Hepatocyte (in vitro differentiated cells): ENCODE measurements around the gene NCAM1. TPM values are rescaled to one million over a fixed set of nuclear protein-coding genes. Genes with fewer than 3 reads are reported as not detected.

Experiments
- DNase-seq: peaks from one replicate; pipeline ENCODE4 v3.0.0-alpha.2; 2016; ENCODE audit warnings: low spot score
- H2AFZ ChIP-seq: fragments of 200-600 bp; sonication (generic); 2 replicates; pipeline ENCODE4 v1.6.0; 2016; ENCODE audit warnings: antibody characterized with exemption, mild to moderate bottlenecking
- H3K27ac ChIP-seq: fragments of 200-600 bp; sonication (generic); 2 replicates; pipeline ENCODE4 v1.5.1; 2016; ENCODE audit warnings: mild to moderate bottlenecking
- H3K27me3 ChIP-seq: fragments of 200-600 bp; sonication (generic); 2 replicates; pipeline ENCODE4 v1.6.1; 2016
- H3K36me3 ChIP-seq: fragments of 200-600 bp; sonication (generic); replicated peaks from 2 replicates; pipeline ENCODE4 v1.5.1; 2016; ENCODE audit warnings: low read depth; ENCODE audit not compliant: insufficient read depth
- H3K4me1 ChIP-seq: fragments of 200-600 bp; sonication (generic); 2 replicates; pipeline ENCODE4 v1.5.1; 2016; ENCODE audit warnings: mild to moderate bottlenecking, moderate library complexity; ENCODE audit not compliant: insufficient read depth
- H3K4me2 ChIP-seq: fragments of 200-600 bp; sonication (generic); 2 replicates; pipeline ENCODE4 v1.6.0; 2016
- H3K4me3 ChIP-seq: fragments of 200-600 bp; sonication (generic); 2 replicates; pipeline ENCODE4 v1.5.1; 2016; ENCODE audit warnings: mild to moderate bottlenecking
- H3K79me2 ChIP-seq: fragments of 200-600 bp; sonication (generic); 2 replicates; pipeline ENCODE4 v1.6.0; 2017; ENCODE audit warnings: mild to moderate bottlenecking
- H3K9me2 ChIP-seq: fragments of 200-600 bp; sonication (generic); replicated peaks from 2 replicates; pipeline ENCODE4 v1.6.0; 2017; ENCODE audit warnings: mild to moderate bottlenecking; ENCODE audit not compliant: insufficient read depth
- H3K9me3 ChIP-seq: fragments of 200-600 bp; sonication (generic); 2 replicates; pipeline ENCODE4 v1.5.1; 2016; ENCODE audit warnings: low read depth, mild to moderate bottlenecking
- H4K20me1 ChIP-seq: fragments of 200-600 bp; sonication (generic); 2 replicates; pipeline ENCODE4 v1.6.0; 2016; ENCODE audit warnings: mild to moderate bottlenecking; ENCODE audit not compliant: insufficient read depth, poor library complexity, severe bottlenecking
- EZH2 ChIP-seq: fragments of 200-600 bp; sonication (generic); IDR thresholded peaks from 2 replicates; pipeline ENCODE4 v1.6.1; 2016; ENCODE audit warnings: antibody characterized with exemption, mild to moderate bottlenecking, borderline replicate concordance
- EZH2phosphoT487 ChIP-seq: fragments of 200-600 bp; sonication (generic); IDR thresholded peaks from one replicate; pipeline ENCODE4 v1.6.1; 2018; ENCODE audit warnings: antibody characterized with exemption, mild to moderate bottlenecking, low read depth, moderate library complexity; ENCODE audit not compliant: unreplicated experiment, severe bottlenecking
- WGBS: methylation state at CpG from one replicate; pipeline ENCODE4 v1.1.6; 2016; ENCODE audit warnings: low lambda C conversion rate; ENCODE audit errors: missing lambda C conversion rate; 5-methylcytosine and 5-hydroxymethylcytosine counted together
- polyA plus RNA-seq: library from polyadenylated mRNA; unstranded; fragments of >200 nt; fragmentation: Nextera tagmentation; extraction: Ambion mirVana; gene quantifications from 2 replicates; pipeline ENCODE4 v1.2.1, GENCODE V29; 2016
- total RNA-seq: library from RNA; depleted of rRNA; stranded (reverse); fragments of >200 nt; gene quantifications from 2 replicates; pipeline ENCODE4 v1.2.3, GENCODE V29; 2014
- TF ChIP-seq, protein P1 (sequence below): fragments of 200-600 bp; sonication (generic); IDR thresholded peaks from 2 replicates; pipeline ENCODE4 v1.5.1; 2016; ENCODE audit warnings: antibody characterized with exemption, mild to moderate bottlenecking; ENCODE audit not compliant: poor library complexity

Gene NCAM1
- total and polyA plus RNA-seq, 2 experiments from 2014 or later, result 12.4 to 27.2 TPM

DNA sequence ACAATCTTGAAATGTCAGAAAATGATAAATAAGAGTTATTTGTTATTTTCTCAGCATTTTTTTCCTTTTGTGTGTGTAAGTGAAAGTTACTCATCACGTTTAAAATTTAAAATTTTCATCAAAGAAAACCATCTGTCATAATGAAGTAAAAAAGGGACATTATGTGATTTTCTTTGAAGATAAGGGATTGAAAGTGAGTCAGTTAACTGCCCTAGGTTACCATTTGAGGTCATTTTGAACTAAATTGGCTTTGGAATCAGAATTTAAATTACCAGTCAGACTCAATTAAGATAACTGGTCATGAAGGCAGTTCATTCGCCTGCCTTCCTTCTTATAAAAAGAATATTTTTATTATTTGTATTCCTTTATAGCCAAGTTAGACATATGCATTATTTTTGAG, 14.3 kb downstream of the NCAM1 start:
- no peaks in the 10 kb centered on the region for H4K20me1 ChIP-seq
- DNase-seq, result no peak
- H3K27me3 ChIP-seq, result no peaks in the 10 kb centered on the region
- H3K79me2 ChIP-seq, result peaks cover 4% of the 10 kb centered on the region
- H2AFZ ChIP-seq, result no peak overlapping the region
- no peaks in the 10 kb centered on the region for H3K9me3 ChIP-seq
- no peaks in the 10 kb centered on the region for H3K36me3 ChIP-seq
- 77% methylated on average over 2 of the region's 2 CpGs for WGBS
- no peak overlapping the region for H3K4me2 ChIP-seq
- H3K27ac ChIP-seq, result no peak overlapping the region
- no peak for TF ChIP-seq EZH2
- TF ChIP-seq, protein P1, sequence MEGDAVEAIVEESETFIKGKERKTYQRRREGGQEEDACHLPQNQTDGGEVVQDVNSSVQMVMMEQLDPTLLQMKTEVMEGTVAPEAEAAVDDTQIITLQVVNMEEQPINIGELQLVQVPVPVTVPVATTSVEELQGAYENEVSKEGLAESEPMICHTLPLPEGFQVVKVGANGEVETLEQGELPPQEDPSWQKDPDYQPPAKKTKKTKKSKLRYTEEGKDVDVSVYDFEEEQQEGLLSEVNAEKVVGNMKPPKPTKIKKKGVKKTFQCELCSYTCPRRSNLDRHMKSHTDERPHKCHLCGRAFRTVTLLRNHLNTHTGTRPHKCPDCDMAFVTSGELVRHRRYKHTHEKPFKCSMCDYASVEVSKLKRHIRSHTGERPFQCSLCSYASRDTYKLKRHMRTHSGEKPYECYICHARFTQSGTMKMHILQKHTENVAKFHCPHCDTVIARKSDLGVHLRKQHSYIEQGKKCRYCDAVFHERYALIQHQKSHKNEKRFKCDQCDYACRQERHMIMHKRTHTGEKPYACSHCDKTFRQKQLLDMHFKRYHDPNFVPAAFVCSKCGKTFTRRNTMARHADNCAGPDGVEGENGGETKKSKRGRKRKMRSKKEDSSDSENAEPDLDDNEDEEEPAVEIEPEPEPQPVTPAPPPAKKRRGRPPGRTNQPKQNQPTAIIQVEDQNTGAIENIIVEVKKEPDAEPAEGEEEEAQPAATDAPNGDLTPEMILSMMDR, result no peak
- no peak for TF ChIP-seq EZH2phosphoT487
- H3K4me1 ChIP-seq, result no peaks in the 10 kb centered on the region
- H3K9me2 ChIP-seq, result no peaks in the 10 kb centered on the region
- H3K4me3 ChIP-seq, result no peak overlapping the region

DNA sequence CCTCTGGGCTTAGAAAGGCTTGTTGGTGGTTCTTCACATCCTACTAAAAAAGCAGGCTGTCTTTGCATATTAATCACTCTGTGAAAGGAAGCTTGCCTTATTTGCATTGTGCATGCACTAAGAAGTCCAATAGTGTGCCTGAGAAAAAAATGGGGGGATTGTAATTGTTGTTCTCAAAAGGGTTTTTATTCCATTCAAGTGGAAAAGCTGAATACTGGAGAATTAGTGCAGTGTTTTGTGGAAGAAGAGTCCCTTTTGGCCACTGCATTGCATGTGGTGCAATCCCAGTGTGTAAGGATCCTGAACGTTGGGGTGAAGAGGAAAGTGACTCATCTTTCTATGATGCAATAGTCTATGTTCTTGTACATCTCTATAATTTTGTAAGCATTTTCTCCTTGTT, 16.5 kb downstream of the NCAM1 start:
- no peak for TF ChIP-seq EZH2phosphoT487
- TF ChIP-seq, protein P1, result no peak
- no peak for TF ChIP-seq EZH2
- H3K27me3 ChIP-seq, result no peaks in the 10 kb centered on the region
- no peak overlapping the region for H2AFZ ChIP-seq
- H4K20me1 ChIP-seq, result no peaks in the 10 kb centered on the region
- H3K27ac ChIP-seq, result no peak overlapping the region
- no peaks in the 10 kb centered on the region for H3K36me3 ChIP-seq
- no peaks in the 10 kb centered on the region for H3K9me2 ChIP-seq
- H3K9me3 ChIP-seq, result no peaks in the 10 kb centered on the region
- no peak overlapping the region for H3K4me3 ChIP-seq
- no peak overlapping the region for H3K4me2 ChIP-seq
- peak; percentile 27 for DNase-seq
- WGBS, result 24% methylated on average over 1 of the region's 1 CpG
- no peaks in the 10 kb centered on the region for H3K4me1 ChIP-seq
- H3K79me2 ChIP-seq, result peaks cover 2% of the 10 kb centered on the region

DNA sequence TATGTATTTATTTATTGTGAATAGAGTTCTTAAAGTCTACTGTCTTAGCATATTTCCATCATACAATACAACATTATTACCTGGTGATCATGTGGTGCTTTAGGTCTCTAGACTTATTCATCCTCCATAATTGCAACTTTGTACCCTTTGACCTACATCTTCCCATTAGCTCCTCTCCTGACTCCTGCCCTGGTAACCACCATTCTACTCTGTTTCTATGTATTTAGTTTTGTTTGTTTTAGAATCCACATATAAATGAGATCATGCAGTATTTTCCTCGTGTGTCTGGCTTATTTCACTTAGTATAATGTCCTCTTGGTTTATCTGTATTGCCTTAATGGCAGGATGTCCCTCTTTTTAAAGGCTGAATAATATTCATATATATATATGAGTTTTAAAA, 22.7 kb downstream of the NCAM1 start:
- Histone ChIP-seq H3K79me2 (peaks cover under 1% of the 10 kb centered on the region), H3K36me3 (no peaks in the 10 kb centered on the region), H3K4me2 (no peak overlapping the region), H3K4me1 (no peaks in the 10 kb centered on the region), H3K4me3 (no peak overlapping the region), H3K9me2 (no peaks in the 10 kb centered on the region), H3K27me3 (no peaks in the 10 kb centered on the region), H4K20me1 (no peaks in the 10 kb centered on the region), H3K27ac (no peak overlapping the region), H3K9me3 (peaks cover 11% of the 10 kb centered on the region), H2AFZ (no peak overlapping the region)
- 53% methylated on average over 1 of the region's 1 CpG for WGBS
- TF ChIP-seq EZH2 (no peak), EZH2phosphoT487 (no peak)
- TF ChIP-seq, protein P1, result no peak
- no peak for DNase-seq

DNA sequence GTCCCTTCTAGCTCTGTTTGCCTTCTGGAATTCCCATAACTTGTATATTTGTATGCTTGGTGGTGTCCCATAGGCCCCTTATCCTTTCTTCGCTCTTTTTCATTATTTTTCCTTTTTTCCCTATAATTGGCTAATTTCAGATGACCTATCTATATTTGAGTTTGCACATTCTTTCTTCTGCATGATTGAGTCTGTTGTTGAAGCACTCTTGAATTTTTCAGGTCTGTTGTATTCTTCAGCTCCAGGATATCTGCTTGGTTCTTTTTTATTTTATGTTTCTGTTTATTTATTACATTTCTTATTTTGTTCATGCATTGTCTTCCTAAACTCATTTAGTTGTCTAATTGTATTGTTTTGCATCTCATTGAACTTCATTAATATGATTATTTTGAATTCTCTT, 28.0 kb downstream of the NCAM1 start:
- Histone ChIP-seq H3K27me3 (no peaks in the 10 kb centered on the region), H3K4me3 (no peak overlapping the region), H4K20me1 (no peaks in the 10 kb centered on the region), H3K36me3 (no peaks in the 10 kb centered on the region), H3K4me1 (no peaks in the 10 kb centered on the region), H3K4me2 (no peak overlapping the region), H3K9me3 (peaks cover 11% of the 10 kb centered on the region), H2AFZ (no peak overlapping the region), H3K9me2 (no peaks in the 10 kb centered on the region), H3K79me2 (peaks cover 4% of the 10 kb centered on the region), H3K27ac (no peak overlapping the region)
- DNase-seq, result no peak
- TF ChIP-seq EZH2phosphoT487, result no peak
- TF ChIP-seq, protein P1, result no peak
- no peak for TF ChIP-seq EZH2
- 100% methylated on average over 1 of the region's 1 CpG for WGBS
